ENCODE measurements around the gene MAD1L1.

GRCh38 chr7:2040893-2041270 is 191.9 kb downstream of the MAD1L1 start:
- TF ChIP-seq CTCF (IDR thresholded peaks at IDR 0.05) (no peak), POLR2A (IDR thresholded peaks at IDR 0.05) (no peak)
